Duodenal mucosa (tissue), 2 donors: Measurements from ENCODE around the gene CPT2.

ENCODE experiments used
- H3K27ac ChIP-seq: one replicate; pipeline ENCODE4 v1.7.0; 2013; ENCODE audit warnings: low read depth, low read length
- H3K27me3 ChIP-seq, 2 donors: one replicate each; pipeline ENCODE4 v1.7.0; 2013; ENCODE audit warnings: low read length in 2 of 2, control low read depth in 1 of 2; ENCODE audit not compliant: insufficient read depth in 2 of 2, control insufficient read depth in 1 of 2
- H3K36me3 ChIP-seq, 2 donors: one replicate each; pipeline ENCODE4 v1.7.0; 2013; ENCODE audit warnings: low read length in 2 of 2, control low read depth in 1 of 2; ENCODE audit not compliant: insufficient read depth in 2 of 2, control insufficient read depth in 1 of 2
- H3K4me1 ChIP-seq, 2 donors: one replicate each; pipeline ENCODE4 v1.7.0; 2013; ENCODE audit warnings: low read length in 2 of 2, control low read depth in 1 of 2; ENCODE audit not compliant: insufficient read depth in 2 of 2, control insufficient read depth in 1 of 2
- H3K4me3 ChIP-seq, 2 donors: one replicate each; pipeline ENCODE4 v1.7.0; 2013; ENCODE audit warnings: low read length in 2 of 2, low read depth in 1 of 2
- H3K9ac ChIP-seq, 2 donors: one replicate each; pipeline ENCODE4 v1.7.0; 2013; ENCODE audit warnings: low read length in 2 of 2, low read depth in 1 of 2
- H3K9me3 ChIP-seq, 2 donors: one replicate each; pipeline ENCODE4 v1.7.0; 2013; ENCODE audit warnings: low read length in 2 of 2, control low read depth in 1 of 2; ENCODE audit not compliant: control insufficient read depth in 1 of 2

The CPT2 gene

GRCh38 chr1:53196485-53197290 is at the start of gene CPT2:
CPT2 (plus strand) TSS chr1:53196824; CDS start chr1:53196944, 120 bp downstream.
- peaks cover 0 to 13% of the 10 kb centered on the region in 2 donors for H3K36me3 ChIP-seq
- H3K4me1 ChIP-seq: peaks cover 24 to 26% of the 10 kb centered on the region in 2 donors
- H3K4me3 ChIP-seq: peak within 1 kb of the TSS; percentile 79 to 94
- no peaks in the 10 kb centered on the region for H3K27me3 ChIP-seq
- H3K9ac ChIP-seq: peak within 1 kb of the TSS; percentile 90 to 94
- peak within 1 kb of the TSS; percentile 94 for H3K27ac ChIP-seq
- no peaks in the 10 kb centered on the region for H3K9me3 ChIP-seq

- H3K27ac ChIP-seq: no peak overlapping the region
These were observed 49.5 kb upstream of the CPT2 start for GRCh38 chr1:53147174-53147573.

GRCh38 chr1:53148123-53148522 is 48.5 kb upstream of the CPT2 start:
- no peak overlapping the region for H3K4me3 ChIP-seq
- no peaks in the 10 kb centered on the region for H3K9me3 ChIP-seq
- H3K27me3 ChIP-seq: no peaks in the 10 kb centered on the region
- no peaks in the 10 kb centered on the region for H3K36me3 ChIP-seq
- H3K9ac ChIP-seq: no peak overlapping the region
- peaks cover 19 to 20% of the 10 kb centered on the region in 2 donors for H3K4me1 ChIP-seq
- no peak overlapping the region for H3K27ac ChIP-seq

More at GRCh38 chr1:53147174-53147573, 49.5 kb upstream of the CPT2 start:
- H3K27me3 ChIP-seq: no peaks in the 10 kb centered on the region
- H3K9me3 ChIP-seq: no peaks in the 10 kb centered on the region
- H3K4me3 ChIP-seq: no peak overlapping the region
- no peaks in the 10 kb centered on the region for H3K36me3 ChIP-seq
- H3K9ac ChIP-seq: no peak overlapping the region
- peaks cover 19 to 20% of the 10 kb centered on the region in 2 donors for H3K4me1 ChIP-seq

GRCh38 chr1:53153752-53154151 is 42.9 kb upstream of the CPT2 start:
- Histone ChIP-seq H3K9ac (no peak overlapping the region), H3K9me3 (no peaks in the 10 kb centered on the region), H3K4me3 (no peak overlapping the region), H3K27me3 (no peaks in the 10 kb centered on the region), H3K36me3 (no peaks in the 10 kb centered on the region), H3K27ac (no peak overlapping the region), H3K4me1 (no peaks in the 10 kb centered on the region)

GRCh38 chr1:53154859-53155438 is 41.7 kb upstream of the CPT2 start:
- H3K36me3 ChIP-seq: no peaks in the 10 kb centered on the region
- no peak overlapping the region for H3K9ac ChIP-seq
- H3K4me3 ChIP-seq: no peak overlapping the region
- no peaks in the 10 kb centered on the region for H3K27me3 ChIP-seq
- H3K9me3 ChIP-seq: no peaks in the 10 kb centered on the region
- no peak overlapping the region for H3K27ac ChIP-seq
- peaks cover 0 to 4% of the 10 kb centered on the region in 2 donors for H3K4me1 ChIP-seq

- no peaks in the 10 kb centered on the region for H3K36me3 ChIP-seq
- H3K27me3 ChIP-seq: no peaks in the 10 kb centered on the region
- no peak overlapping the region for H3K4me3 ChIP-seq
- no peak overlapping the region for H3K9ac ChIP-seq
- no peaks in the 10 kb centered on the region for H3K9me3 ChIP-seq
- H3K27ac ChIP-seq: no peak overlapping the region
- peaks cover 0 to 4% of the 10 kb centered on the region in 2 donors for H3K4me1 ChIP-seq
These were observed 41.1 kb upstream of the CPT2 start for GRCh38 chr1:53155534-53155933.

GRCh38 chr1:53155945-53156344 is 40.7 kb upstream of the CPT2 start:
- H3K36me3 ChIP-seq: no peaks in the 10 kb centered on the region
- no peaks in the 10 kb centered on the region for H3K9me3 ChIP-seq
- H3K4me1 ChIP-seq: peaks cover 2 to 6% of the 10 kb centered on the region in 2 donors
- H3K4me3 ChIP-seq: no peak overlapping the region
- H3K27ac ChIP-seq: no peak overlapping the region
- no peak overlapping the region for H3K9ac ChIP-seq
- H3K27me3 ChIP-seq: no peaks in the 10 kb centered on the region

GRCh38 chr1:53156783-53157182 is 39.8 kb upstream of the CPT2 start:
- no peaks in the 10 kb centered on the region for H3K9me3 ChIP-seq
- H3K4me1 ChIP-seq: peaks cover 6 to 8% of the 10 kb centered on the region in 2 donors
- no peak overlapping the region for H3K9ac ChIP-seq
- no peaks in the 10 kb centered on the region for H3K36me3 ChIP-seq
- H3K4me3 ChIP-seq: no peak overlapping the region
- H3K27me3 ChIP-seq: no peaks in the 10 kb centered on the region
- H3K27ac ChIP-seq: no peak overlapping the region

- H3K9ac ChIP-seq: no peak overlapping the region
These were observed 37.7 kb upstream of the CPT2 start for GRCh38 chr1:53158900-53159299.

GRCh38 chr1:53160924-53161378 is 35.7 kb upstream of the CPT2 start:
- H3K4me1 ChIP-seq: peaks cover 18 to 20% of the 10 kb centered on the region in 2 donors
- H3K36me3 ChIP-seq: no peaks in the 10 kb centered on the region
- H3K4me3 ChIP-seq: no peak overlapping the region
- no peak overlapping the region for H3K9ac ChIP-seq
- no peaks in the 10 kb centered on the region for H3K27me3 ChIP-seq
- no peak overlapping the region for H3K27ac ChIP-seq
- no peaks in the 10 kb centered on the region for H3K9me3 ChIP-seq

More at GRCh38 chr1:53158900-53159299, 37.7 kb upstream of the CPT2 start:
- Histone ChIP-seq H3K27me3 (no peaks in the 10 kb centered on the region), H3K4me3 (no peak overlapping the region), H3K4me1 (peaks cover 6 to 12% of the 10 kb centered on the region in 2 donors), H3K27ac (no peak overlapping the region), H3K9me3 (no peaks in the 10 kb centered on the region), H3K36me3 (no peaks in the 10 kb centered on the region)
